MCF 10A (cell line): Measurements from ENCODE around the gene GRIK2. TPM values are rescaled to one million over a fixed set of nuclear protein-coding genes. Genes with fewer than 3 reads are reported as not detected.

Source experiments
- BruUV-seq: library from RNA; stranded (reverse); fragments of 400-500 nt; replicated peaks from 2 replicates; lab custom pipeline; 2021; lab: Mats Ljungman, UMichigan
- CTCF ChIA-PET: fragments of 300-600 bp; sonication (Branson Sonifier 250); formaldehyde crosslinking; extraction: SDS; loops from one replicate; lab custom pipeline; 2021; ENCODE audit warnings: antibody characterized with exemption, inconsistent platforms; lab: Yijun Ruan, JAX
- POLR2A ChIA-PET: fragments of 300-600, 350-650 bp; sonication (Branson Sonifier 250); formaldehyde crosslinking; extraction: SDS; loops from one replicate; lab custom pipeline; 2020; ENCODE audit warnings: antibody characterized with exemption, inconsistent platforms; lab: Yijun Ruan, JAX
- DNase-seq: peaks from one replicate; pipeline ENCODE4 v3.0.0-alpha.2; 2018; ENCODE audit not compliant: unreplicated experiment
- H3K27ac Mint-ChIP-seq: one replicate; pipeline ENCODE4 v1.8.0; 2022; ENCODE audit warnings: mild to moderate bottlenecking, low read depth, mixed read lengths; ENCODE audit not compliant: unreplicated experiment
- H3K27me3 Mint-ChIP-seq: one replicate; pipeline ENCODE4 v1.8.0; 2022; ENCODE audit warnings: mixed read lengths; ENCODE audit not compliant: insufficient read depth, unreplicated experiment
- H3K36me3 Mint-ChIP-seq: one replicate; pipeline ENCODE4 v1.8.0; 2022; ENCODE audit warnings: mild to moderate bottlenecking, moderate library complexity, mixed read lengths; ENCODE audit not compliant: insufficient read depth, unreplicated experiment
- H3K4me1 Mint-ChIP-seq: one replicate; pipeline ENCODE4 v1.8.0; 2022; ENCODE audit warnings: mixed read lengths; ENCODE audit not compliant: insufficient read depth, unreplicated experiment
- H3K4me3 Mint-ChIP-seq: one replicate; pipeline ENCODE4 v1.8.0; 2022; ENCODE audit warnings: mild to moderate bottlenecking, moderate library complexity, mixed read lengths; ENCODE audit not compliant: unreplicated experiment
- H3K9me3 Mint-ChIP-seq: one replicate; pipeline ENCODE4 v1.8.0; 2022; ENCODE audit warnings: mixed read lengths; ENCODE audit not compliant: unreplicated experiment
- CTCF ChIP-seq: fragments of 200-600 bp; IDR thresholded peaks from one replicate; pipeline ENCODE4 v1.8.0; 2022; ENCODE audit warnings: antibody characterized with exemption, mild to moderate bottlenecking; ENCODE audit not compliant: unreplicated experiment
- intact Hi-C: fragments of 100-400 bp; cut with micrococcal nuclease; formaldehyde crosslinking; loops from 2 replicates; pipeline ENCODE4 v1.14.1; 2022
- total RNA-seq: library from RNA; stranded (reverse); gene quantifications from 2 replicates; pipeline ENCODE4 v1.2.3, GENCODE V29; 2022

The GRIK2 gene
- total RNA-seq, 1 experiment from 2014 or later: 0.89 TPM

GRCh38 chr6:102022803-102023202 lies 629.3 kb downstream of the GRIK2 start:
- POLR2A ChIA-PET: no interaction called here
- CTCF ChIA-PET: interaction anchor here (0.7 to 0.8 kb wide), 2 partner anchors 48 to 1127 kb away, joined by 3 to 5 read pairs; no protein-coding TSS in a partner anchor
- no peaks in the 10 kb centered on the region for H3K27me3 Mint-ChIP-seq
- peaks cover 2% of the 10 kb centered on the region for H3K9me3 Mint-ChIP-seq
- peak; percentile 4 for DNase-seq
- no TSS peak for BruUV-seq
- H3K36me3 Mint-ChIP-seq: no peaks in the 10 kb centered on the region
- TF ChIP-seq CTCF: no peak
- intact Hi-C loops: no loop called here
- peak overlapping the region; percentile 1 for H3K27ac Mint-ChIP-seq
- H3K4me1 Mint-ChIP-seq: no peaks in the 10 kb centered on the region
- no peak overlapping the region for H3K4me3 Mint-ChIP-seq

DNA sequence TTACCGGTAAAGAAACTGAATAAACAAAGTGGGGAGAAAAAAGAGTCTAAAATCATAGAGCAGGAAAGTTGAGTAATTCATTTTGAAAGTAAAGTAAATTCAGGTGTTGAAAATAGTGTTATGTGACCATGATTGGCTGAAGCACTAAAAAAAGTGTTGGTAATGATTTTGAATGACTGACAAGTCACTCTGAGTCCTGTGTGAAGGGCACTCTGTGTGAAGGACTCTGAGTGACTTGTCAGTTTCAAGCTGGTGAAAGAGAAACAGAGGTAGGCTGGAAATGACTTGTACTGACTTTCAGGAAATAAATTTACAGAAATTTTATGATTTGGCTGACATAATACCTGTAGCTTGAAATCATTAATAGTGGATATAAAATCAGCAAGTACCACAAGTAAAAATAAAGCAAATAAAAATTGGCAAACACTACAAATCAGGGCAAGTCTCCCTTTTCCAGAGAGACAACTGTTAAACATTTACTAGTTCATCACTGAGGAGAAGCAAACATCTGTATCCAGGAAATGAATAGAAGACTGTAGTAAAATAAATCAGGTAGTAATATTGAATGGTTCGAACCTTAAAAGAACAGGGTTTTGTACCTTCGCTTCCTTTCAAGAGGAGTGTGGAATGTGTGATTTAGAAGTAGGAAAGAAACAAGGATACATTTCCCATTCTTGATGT lies 630.6 kb downstream of the GRIK2 start:
- intact Hi-C loops: no loop called here
- Mint-ChIP-seq H3K9me3 (no peaks in the 10 kb centered on the region), H3K27ac (no peak overlapping the region), H3K36me3 (no peaks in the 10 kb centered on the region), H3K4me1 (no peaks in the 10 kb centered on the region), H3K27me3 (no peaks in the 10 kb centered on the region), H3K4me3 (no peak overlapping the region)
- no peak for DNase-seq
- ChIA-PET CTCF (no interaction called here), POLR2A (no interaction called here)
- BruUV-seq: no TSS peak
- no peak for TF ChIP-seq CTCF

DNA sequence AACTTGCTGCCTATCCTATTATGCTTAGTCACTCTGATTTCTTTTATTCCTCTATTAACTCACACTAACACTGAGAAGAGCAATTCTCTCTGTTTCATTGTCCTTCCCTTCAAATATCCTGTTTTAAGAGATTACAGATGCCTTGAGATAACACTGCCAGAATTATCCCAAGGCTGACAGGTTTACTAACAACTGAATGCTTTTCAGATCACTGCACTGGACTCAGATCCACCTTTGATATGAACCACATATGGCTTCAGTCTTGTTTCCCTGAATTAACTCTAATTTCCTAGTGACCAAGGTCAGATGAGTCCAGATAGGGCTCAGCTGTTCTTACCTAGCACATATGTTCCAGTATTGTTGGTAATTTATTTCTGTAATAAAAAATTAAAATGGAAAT lies 633.1 kb downstream of the GRIK2 start:
- no peak overlapping the region for H3K4me3 Mint-ChIP-seq
- H3K27me3 Mint-ChIP-seq: no peaks in the 10 kb centered on the region
- H3K36me3 Mint-ChIP-seq: no peaks in the 10 kb centered on the region
- CTCF ChIA-PET: no interaction called here
- intact Hi-C loops: no loop called here
- no peaks in the 10 kb centered on the region for H3K4me1 Mint-ChIP-seq
- no TSS peak for BruUV-seq
- H3K27ac Mint-ChIP-seq: no peak overlapping the region
- TF ChIP-seq CTCF: no peak
- peaks cover 9% of the 10 kb centered on the region for H3K9me3 Mint-ChIP-seq
- POLR2A ChIA-PET: no interaction called here
- DNase-seq: no peak

- CTCF ChIA-PET: no interaction called here
- intact Hi-C loops: no loop called here
- no peak for DNase-seq
- Mint-ChIP-seq H3K36me3 (no peaks in the 10 kb centered on the region), H3K27ac (no peak overlapping the region), H3K27me3 (no peaks in the 10 kb centered on the region), H3K4me3 (no peak overlapping the region), H3K4me1 (no peaks in the 10 kb centered on the region), H3K9me3 (peaks cover 9% of the 10 kb centered on the region)
- no peak for TF ChIP-seq CTCF
- BruUV-seq: no TSS peak
- POLR2A ChIA-PET: no interaction called here
These were observed 634.7 kb downstream of the GRIK2 start for GRCh38 chr6:102028176-102028575.
